Measurements from ENCODE around the gene ITGA11. TPM values are rescaled to one million over a fixed set of nuclear protein-coding genes. Genes with fewer than 3 reads are reported as not detected.

ITGA11 gene
- total RNA-seq, 2 experiments from 2014 or later, result under 0.01 TPM; not detected in 1

GRCh38 chr15:68480296-68480695 is 48.3 kb upstream of the ITGA11 start:
- intact Hi-C loops (cut with micrococcal nuclease; ENCODE audit: unreplicated experiment), result no loop called here
- H3K4me3 ChIP-seq (ENCODE audit: low read depth, low read length, poor library complexity, severe bottlenecking), result no peak overlapping the region

DNA sequence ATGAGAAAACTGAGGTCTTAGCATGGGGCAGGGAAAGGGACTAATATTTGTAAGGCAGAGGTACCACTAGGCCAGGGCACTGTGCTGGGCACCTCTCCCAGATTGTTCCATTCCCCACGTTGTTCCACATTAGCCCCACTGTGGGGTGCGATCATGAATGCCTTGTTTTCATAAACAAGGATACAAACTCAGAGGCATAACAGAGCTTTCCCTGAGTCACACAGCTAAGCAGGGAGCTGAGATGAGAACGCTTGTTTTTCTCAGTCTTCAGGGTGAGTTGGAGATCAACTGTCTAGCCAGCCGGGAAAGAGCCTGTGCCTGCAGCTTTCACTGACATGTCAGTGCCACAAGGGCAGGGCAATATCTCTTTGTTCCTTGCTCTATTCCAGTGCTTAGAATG is 47.9 kb upstream of the ITGA11 start:
- BruUV-seq (replicated peaks), result no TSS peak
- POLR2A ChIA-PET, result interaction anchor here (0.6 kb wide), 1 partner anchor 21 kb away, joined by 6 read pairs; no protein-coding TSS in a partner anchor
- no peak for TF ChIP-seq CTCF (conservative IDR thresholded peaks at IDR 0.05; ENCODE audit: low read length)
- TF ChIP-seq EZH2phosphoT487 (IDR thresholded peaks at IDR 0.05; ENCODE audit: borderline replicate concordance, low read depth, low read length), result no peak
- no peaks in the 10 kb centered on the region for H4K20me1 ChIP-seq (ENCODE audit: insufficient read depth, low read length)
- H3K9me3 ChIP-seq (ENCODE audit: low read length), result no peaks in the 10 kb centered on the region
- no peaks in the 10 kb centered on the region for H3K79me2 ChIP-seq (ENCODE audit: insufficient read depth, low read depth, low read length)
- H3K4me1 ChIP-seq (ENCODE audit: insufficient read depth, low read length, poor library complexity, severe bottlenecking), result no peaks in the 10 kb centered on the region
- CTCF ChIA-PET (ENCODE audit: unreplicated experiment), result no interaction called here
- no peak overlapping the region for H3K4me2 ChIP-seq (ENCODE audit: low read length)
- H3K27ac ChIP-seq (ENCODE audit: low read depth, low read length, poor library complexity, severe bottlenecking), result no peak overlapping the region
- H3K36me3 ChIP-seq (ENCODE audit: insufficient read depth, low read length), result no peaks in the 10 kb centered on the region
- no peak overlapping the region for H2AFZ ChIP-seq (ENCODE audit: low read length)
- H3K9me2 ChIP-seq (ENCODE audit: insufficient read depth, low read length), result no peaks in the 10 kb centered on the region
- no peak for DNase-seq (ENCODE audit: low spot score)
- no peak overlapping the region for H3K4me3 ChIP-seq (ENCODE audit: low read depth, low read length, poor library complexity, severe bottlenecking)
- intact Hi-C loops (cut with micrococcal nuclease; ENCODE audit: unreplicated experiment), result no loop called here

More at GRCh38 chr15:68480296-68480695, 48.3 kb upstream of the ITGA11 start:
- no peaks in the 10 kb centered on the region for H3K9me2 ChIP-seq (ENCODE audit: insufficient read depth, low read length)
- no peaks in the 10 kb centered on the region for H3K9me3 ChIP-seq (ENCODE audit: low read length)
- ChIA-PET CTCF (ENCODE audit: unreplicated experiment) (no interaction called here), POLR2A (no interaction called here)
- no peak overlapping the region for H3K27ac ChIP-seq (ENCODE audit: low read depth, low read length, poor library complexity, severe bottlenecking)
- H2AFZ ChIP-seq (ENCODE audit: low read length), result no peak overlapping the region
- no peaks in the 10 kb centered on the region for H3K4me1 ChIP-seq (ENCODE audit: insufficient read depth, low read length, poor library complexity, severe bottlenecking)
- DNase-seq (ENCODE audit: low spot score), result no peak
- no peaks in the 10 kb centered on the region for H4K20me1 ChIP-seq (ENCODE audit: insufficient read depth, low read length)
- no peak for TF ChIP-seq CTCF (conservative IDR thresholded peaks at IDR 0.05; ENCODE audit: low read length)
- TF ChIP-seq EZH2phosphoT487 (IDR thresholded peaks at IDR 0.05; ENCODE audit: borderline replicate concordance, low read depth, low read length), result no peak
- H3K36me3 ChIP-seq (ENCODE audit: insufficient read depth, low read length), result no peaks in the 10 kb centered on the region
- no peak overlapping the region for H3K4me2 ChIP-seq (ENCODE audit: low read length)
- BruUV-seq (replicated peaks), result no TSS peak
- no peaks in the 10 kb centered on the region for H3K79me2 ChIP-seq (ENCODE audit: insufficient read depth, low read depth, low read length)

DNA sequence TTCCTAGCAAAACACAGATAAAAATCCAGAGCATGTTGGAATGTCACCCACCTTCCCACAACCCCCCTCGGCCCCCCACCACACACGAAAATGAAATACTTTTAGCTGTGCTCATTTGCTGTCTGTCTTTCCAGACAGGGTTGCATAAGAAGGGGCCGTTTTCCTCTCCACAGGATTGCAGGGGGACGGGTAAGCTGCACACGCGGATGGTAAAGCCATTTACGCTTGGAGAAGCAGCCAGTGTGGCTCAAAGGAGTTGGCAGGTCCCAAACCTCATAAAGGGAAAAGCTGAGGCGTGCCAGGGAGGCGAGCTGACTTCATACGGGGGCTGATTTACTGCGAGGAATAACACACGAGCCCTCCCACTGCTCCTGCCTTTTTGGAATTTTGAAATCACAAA is 47.4 kb upstream of the ITGA11 start:
- TF ChIP-seq EZH2phosphoT487 (IDR thresholded peaks at IDR 0.05; ENCODE audit: borderline replicate concordance, low read depth, low read length) (no peak), CTCF (conservative IDR thresholded peaks at IDR 0.05; ENCODE audit: low read length) (no peak)
- no peak for DNase-seq (ENCODE audit: low spot score)
- Histone ChIP-seq H3K36me3 (ENCODE audit: insufficient read depth, low read length) (no peaks in the 10 kb centered on the region), H3K79me2 (ENCODE audit: insufficient read depth, low read depth, low read length) (no peaks in the 10 kb centered on the region), H3K4me2 (ENCODE audit: low read length) (no peak overlapping the region), H2AFZ (ENCODE audit: low read length) (no peak overlapping the region), H3K27ac (ENCODE audit: low read depth, low read length, poor library complexity, severe bottlenecking) (no peak overlapping the region), H3K4me1 (ENCODE audit: insufficient read depth, low read length, poor library complexity, severe bottlenecking) (no peaks in the 10 kb centered on the region), H4K20me1 (ENCODE audit: insufficient read depth, low read length) (no peaks in the 10 kb centered on the region), H3K9me3 (ENCODE audit: low read length) (no peaks in the 10 kb centered on the region), H3K4me3 (ENCODE audit: low read depth, low read length, poor library complexity, severe bottlenecking) (no peak overlapping the region), H3K9me2 (ENCODE audit: insufficient read depth, low read length) (no peaks in the 10 kb centered on the region)
- ChIA-PET CTCF (ENCODE audit: unreplicated experiment) (no interaction called here), POLR2A (interaction anchor here (0.6 kb wide), 2 partner anchors 21 to 461 kb away, joined by 3 to 6 read pairs; no protein-coding TSS in a partner anchor)
- intact Hi-C loops (cut with micrococcal nuclease; ENCODE audit: unreplicated experiment), result no loop called here
- BruUV-seq (replicated peaks), result no TSS peak
